Ascending aorta (tissue), 2 donors: ENCODE data around the gene JUNB. TPM values are rescaled to one million over a fixed set of nuclear protein-coding genes. Genes with fewer than 3 reads are reported as not detected.
"Not testable (repeated sequence)": the region's sequence is repeated elsewhere in the genome, so short reads cannot be mapped to it uniquely, and the experiment has no call there.

Source experiments
- DNase-seq, 2 donors: peaks; one replicate each; pipeline ENCODE4 v3.0.0-alpha.2; 2019; ENCODE audit warnings: low spot score in 2 of 2
- H3K27ac ChIP-seq, 2 donors: fragments of 200-600 bp; sonication (generic); one replicate each; pipeline ENCODE4 v1.5.1; 2016 to 2017; ENCODE audit warnings: mild to moderate bottlenecking in 1 of 2
- H3K27me3 ChIP-seq: fragments of 200-600 bp; sonication (generic); one replicate; pipeline ENCODE4 v1.5.1; 2017
- H3K36me3 ChIP-seq, 2 donors: fragments of 200-600 bp; sonication (generic); one replicate each; pipeline ENCODE4 v1.5.1; 2016
- H3K4me1 ChIP-seq, 2 donors: fragments of 200-600 bp; sonication (generic); one replicate each; pipeline ENCODE4 v1.5.1; 2016 to 2017; ENCODE audit warnings: mild to moderate bottlenecking in 1 of 2
- H3K4me3 ChIP-seq, 2 donors: fragments of 200-600 bp; sonication (generic); one replicate each; pipeline ENCODE4 v1.5.1; 2016 to 2017; ENCODE audit warnings: mild to moderate bottlenecking in 1 of 2
- H3K9me3 ChIP-seq, 2 donors: fragments of 200-600 bp; sonication (generic); one replicate each; pipeline ENCODE4 v1.5.1; 2016
- CTCF ChIP-seq, 3 experiments: fragments of 200-600 bp in 2 of 3; fragments of 450-650 bp in 1 of 3; sonication (generic) in 2 of 3; IDR thresholded peaks; one replicate each; pipeline ENCODE4 v1.5.1; 2016 to 2019; ENCODE audit warnings: antibody characterized with exemption in 3 of 3, mild to moderate bottlenecking in 1 of 3, moderate library complexity in 1 of 3
- intact Hi-C: fragments of 100-400 bp; cut with DNase I; formaldehyde crosslinking; loops from one replicate; pipeline ENCODE4 v1.15.1; 2023
- total RNA-seq: library from RNA; depleted of rRNA; stranded (reverse); fragments of >200 nt; gene quantifications from one replicate; pipeline ENCODE4 v1.1.0, GENCODE V29; 2016

Gene JUNB
- total RNA-seq, 1 donor from 2014 or later, result 3,581 TPM

- intact Hi-C loops, result loop anchor here (5.0 to 10.0 kb wide), 3 partner anchors 153 to 1210 kb away; partner anchors contain the start of genes RAD23A and RFX1
Observed at GRCh38 chr19:12794196-12794941, 3.1 kb downstream of the JUNB start.

GRCh38 chr19:12794971-12795381, 3.7 kb downstream of the JUNB start:
- H3K27me3 ChIP-seq, result no peaks in the 10 kb centered on the region
- H3K9me3 ChIP-seq, result no peaks in the 10 kb centered on the region
- TF ChIP-seq CTCF (IDR thresholded peaks at IDR 0.05), result no peak
- intact Hi-C loops, result loop anchor here (5.0 to 10.0 kb wide), 3 partner anchors 152 to 1210 kb away; partner anchors contain the start of genes RAD23A and RFX1
- H3K4me3 ChIP-seq, result peak overlapping the region in 1 of 2 donors; percentile 90
- H3K36me3 ChIP-seq, result peaks cover 5 to 14% of the 10 kb centered on the region in 2 donors
- H3K27ac ChIP-seq, result peak overlapping the region; percentile 95 to 96
- peaks cover 4 to 6% of the 10 kb centered on the region in 2 donors for H3K4me1 ChIP-seq
- peak in 1 of 2 donors; percentile 78 for DNase-seq

More at GRCh38 chr19:12794196-12794941, 3.1 kb downstream of the JUNB start:
- no peaks in the 10 kb centered on the region for H3K9me3 ChIP-seq
- DNase-seq, result no peak
- peaks cover 5 to 6% of the 10 kb centered on the region in 2 donors for H3K4me1 ChIP-seq
- H3K27me3 ChIP-seq, result no peaks in the 10 kb centered on the region
- H3K4me3 ChIP-seq, result peak overlapping the region; percentile 83 to 90
- peak overlapping the region; percentile 95 to 96 for H3K27ac ChIP-seq
- peaks cover 5 to 8% of the 10 kb centered on the region in 2 donors for H3K36me3 ChIP-seq
- no peak for TF ChIP-seq CTCF (IDR thresholded peaks at IDR 0.05)

- DNase-seq, result peak in 1 of 2 donors; percentile 86
- Histone ChIP-seq H3K27ac (peak overlapping the region; percentile 41 to 65), H3K4me1 (peaks cover 10% of the 10 kb centered on the region in 2 donors), H3K4me3 (no peak overlapping the region), H3K27me3 (no peaks in the 10 kb centered on the region), H3K36me3 (peaks cover 5 to 15% of the 10 kb centered on the region in 2 donors), H3K9me3 (no peaks in the 10 kb centered on the region)
- intact Hi-C loops, result loop anchor here (1.0 to 10.0 kb wide), 2 partner anchors 19 to 1208 kb away; partner anchors contain the start of gene RFX1
- peak; percentile 93 to 97 (median 94) for TF ChIP-seq CTCF (IDR thresholded peaks at IDR 0.05)
Observed at GRCh38 chr19:12796146-12797071, 5.1 kb downstream of the JUNB start.

GRCh38 chr19:12797141-12797587, 5.9 kb downstream of the JUNB start:
- peak in 1 of 2 donors; percentile 61 for DNase-seq
- Histone ChIP-seq H3K27me3 (no peaks in the 10 kb centered on the region), H3K9me3 (no peaks in the 10 kb centered on the region), H3K27ac (peak overlapping the region in 1 of 2 donors; percentile 65), H3K4me1 (peaks cover 10 to 13% of the 10 kb centered on the region in 2 donors), H3K4me3 (no peak overlapping the region), H3K36me3 (peaks cover 2 to 15% of the 10 kb centered on the region in 2 donors)
- intact Hi-C loops, result loop anchor here (10.0 kb wide), 1 partner anchor 1208 kb away; the partner anchor contains the start of gene RFX1
- no peak for TF ChIP-seq CTCF (IDR thresholded peaks at IDR 0.05)

- H3K4me3 ChIP-seq, H3K27me3 ChIP-seq, H3K9me3 ChIP-seq, H3K27ac ChIP-seq: not testable (repeated sequence)
- peaks cover 10 to 13% of the 10 kb centered on the region in 2 donors for H3K4me1 ChIP-seq
- H3K36me3 ChIP-seq, result peaks cover 0 to 11% of the 10 kb centered on the region in 2 donors
- intact Hi-C loops, result loop anchor here (10.0 kb wide), 1 partner anchor 1207 kb away; the partner anchor contains the start of gene RFX1
- DNase-seq, result peak in 1 of 2 donors; percentile 63
Observed at GRCh38 chr19:12797607-12798006, 6.3 kb downstream of the JUNB start.
